GM12878 (cell line): ENCODE data around the gene BCAR3. TPM values are rescaled to one million over a fixed set of nuclear protein-coding genes. Genes with fewer than 3 reads are reported as not detected.

Experiments used
- ATAC-seq: fragments of 200-7000 bp; cut with Tn5 transposase; 3 replicates; pipeline ENCODE4 v1.9.1; 2020; ENCODE audit warnings: mild to moderate bottlenecking, moderate library complexity
- BruUV-seq: library from RNA; stranded (reverse); fragments of 400-500 nt; replicated peaks from 2 replicates; lab custom pipeline; 2021; lab: Mats Ljungman, UMichigan
- CTCF ChIA-PET: fragments of 300-600 bp; sonication (Branson Sonifier 250); formaldehyde crosslinking; extraction: SDS; loops from one replicate; lab custom pipeline; 2021; ENCODE audit warnings: inconsistent platforms; lab: Yijun Ruan, JAX
- POLR2A ChIA-PET: fragments of 350-600 bp; formaldehyde crosslinking; extraction: SDS; loops from one replicate; lab custom pipeline; 2021; ENCODE audit warnings: inconsistent platforms; lab: Charles Lee
- RAD21 ChIA-PET: fragments of 300-600 bp; sonication (Branson Sonifier 250); formaldehyde crosslinking; loops from one replicate; lab custom pipeline; 2023; ENCODE audit warnings: antibody characterized with exemption; ENCODE audit not compliant: unreplicated experiment; lab: Charles Lee
- SMC1A ChIA-PET: fragments of 300-600 bp; sonication (Branson Sonifier 250); formaldehyde crosslinking; loops from one replicate; lab custom pipeline; 2023; ENCODE audit not compliant: unreplicated experiment, uncharacterized antibody; lab: Charles Lee
- DNase-seq: peaks from one replicate; pipeline ENCODE4 v3.0.0-alpha.2; 2011; ENCODE audit warnings: low read depth, low spot score
- FAIRE-seq: peaks from 3 replicates; lab custom pipeline; 2011; peaks lifted over from hg19 to GRCh38; lab: Jason Lieb, UNC
- H2AFZ ChIP-seq: 2 replicates; pipeline ENCODE4 v1.6.0; 2011; ENCODE audit warnings: low read depth, low read length, control low read depth; ENCODE audit not compliant: control insufficient read depth
- H3K27ac ChIP-seq: 2 replicates; pipeline ENCODE4 v1.5.1; 2011; ENCODE audit warnings: control low read depth; ENCODE audit not compliant: control insufficient read depth, insufficient read depth
- H3K27me3 ChIP-seq, 2 experiments: replicated peaks in 1 of 2; 2 replicates each; pipeline versions ENCODE4 v1.6.0 to v1.6.1; 2011; ENCODE audit warnings: low read length in 1 of 2; ENCODE audit not compliant: control insufficient read depth in 2 of 2, insufficient read depth in 2 of 2
- H3K36me3 ChIP-seq, 2 experiments: 2 replicates each; pipeline ENCODE4 v1.5.1; 2011; ENCODE audit warnings: low read length in 1 of 2; ENCODE audit not compliant: control insufficient read depth in 2 of 2, insufficient read depth in 2 of 2
- H3K4me1 ChIP-seq: 2 replicates; pipeline ENCODE4 v1.6.1; 2011; ENCODE audit warnings: mild to moderate bottlenecking, low read length, moderate library complexity, mixed read lengths; ENCODE audit not compliant: control insufficient read depth, insufficient read depth
- H3K4me2 ChIP-seq: 2 replicates; pipeline ENCODE4 v1.6.0; 2011; ENCODE audit warnings: control low read depth; ENCODE audit not compliant: control insufficient read depth, insufficient read depth
- H3K4me3 ChIP-seq: fragments of 200-600 bp; sonication (generic); 2 replicates; pipeline ENCODE4 v1.5.1; 2016
- H3K79me2 ChIP-seq: 2 replicates; pipeline ENCODE4 v1.6.0; 2011; ENCODE audit warnings: low read length; ENCODE audit not compliant: control insufficient read depth, insufficient read depth
- H3K9ac ChIP-seq: 2 replicates; pipeline ENCODE4 v1.8.0; 2011; ENCODE audit warnings: low read length, control low read depth, mixed read lengths; ENCODE audit not compliant: control insufficient read depth, insufficient read depth
- H3K9me3 ChIP-seq: replicated peaks from 3 replicates; pipeline ENCODE4 v1.5.1; 2011; ENCODE audit warnings: mild to moderate bottlenecking, low read length; ENCODE audit not compliant: control insufficient read depth, insufficient read depth
- H4K20me1 ChIP-seq: 2 replicates; pipeline ENCODE4 v1.6.0; 2011; ENCODE audit not compliant: control insufficient read depth, insufficient read depth
- ATF3 ChIP-seq: IDR thresholded peaks from 2 replicates; pipeline ENCODE4 v1.6.1; 2011; ENCODE audit warnings: low read depth, mild to moderate bottlenecking, low read length, moderate library complexity, borderline replicate concordance; ENCODE audit errors: extremely low read depth
- BCLAF1 ChIP-seq: fragments of 450-650 bp; IDR thresholded peaks from 2 replicates; pipeline ENCODE4 v1.6.1; 2017; ENCODE audit warnings: antibody characterized with exemption, mild to moderate bottlenecking, moderate library complexity
- CTCF ChIP-seq, 3 experiments: IDR thresholded peaks in 2 of 3; conservative IDR thresholded peaks in 1 of 3; 2 replicates each; pipeline ENCODE4 v1.5.1; 2011; ENCODE audit warnings: low read depth in 3 of 3, low read length in 3 of 3, mild to moderate bottlenecking in 3 of 3, control low read depth in 2 of 3, moderate library complexity in 2 of 3, inconsistent platforms in 1 of 3, mixed read lengths in 1 of 3; ENCODE audit not compliant: control insufficient read depth in 2 of 3, insufficient read depth in 1 of 3; ENCODE audit errors: extremely low read depth in 1 of 3
- DPF2 ChIP-seq: fragments of 450-650 bp; IDR thresholded peaks from 2 replicates; pipeline ENCODE4 v1.6.1; 2017; ENCODE audit warnings: mild to moderate bottlenecking
- GABPA ChIP-seq: IDR thresholded peaks from 2 replicates; pipeline ENCODE4 v1.6.1; 2014; ENCODE audit warnings: antibody characterized with exemption, low read depth, mild to moderate bottlenecking, inconsistent platforms
- HCFC1 ChIP-seq: fragments of 150-350 bp; IDR thresholded peaks from 2 replicates; pipeline ENCODE4 v1.6.1; 2014; ENCODE audit warnings: low read length
- MLLT1 ChIP-seq: fragments of 450-650 bp; IDR thresholded peaks from 2 replicates; pipeline ENCODE4 v1.6.1; 2016; ENCODE audit warnings: mild to moderate bottlenecking
- NFXL1 ChIP-seq: fragments of 450-650 bp; IDR thresholded peaks from 2 replicates; pipeline ENCODE4 v1.6.1; 2017; ENCODE audit warnings: antibody characterized with exemption, mild to moderate bottlenecking, borderline replicate concordance
- NRF1 ChIP-seq: conservative IDR thresholded peaks from 2 replicates; pipeline ENCODE4 v1.6.1; 2011; ENCODE audit warnings: mild to moderate bottlenecking, low read depth, low read length, improper control_type of control experiment
- POLR2AphosphoS5 ChIP-seq: IDR thresholded peaks from 2 replicates; pipeline ENCODE4 v1.6.1; 2011; ENCODE audit warnings: mild to moderate bottlenecking, low read length, inconsistent platforms
- SIN3A ChIP-seq: IDR thresholded peaks from 2 replicates; pipeline ENCODE4 v1.6.1; 2012; ENCODE audit warnings: low read depth, low read length, improper control_type of control experiment
- SREBF2 ChIP-seq: IDR thresholded peaks from 2 replicates; pipeline ENCODE4 v1.6.1; 2012; ENCODE audit warnings: mild to moderate bottlenecking, low read length
- WRNIP1 ChIP-seq: IDR thresholded peaks from 2 replicates; pipeline ENCODE4 v1.6.1; 2011; ENCODE audit warnings: low read depth, low read length, improper control_type of control experiment, borderline replicate concordance
- ZBTB11 ChIP-seq: fragments of 450-650 bp; formaldehyde crosslinking; IDR thresholded peaks from 2 replicates; pipeline ENCODE4 v1.5.0; 2022; ENCODE audit warnings: mild to moderate bottlenecking, missing genetic modification characterization
- ZNF384 ChIP-seq: IDR thresholded peaks from 2 replicates; pipeline ENCODE4 v1.6.1; 2012; ENCODE audit warnings: low read depth, mild to moderate bottlenecking, low read length, improper control_type of control experiment, borderline replicate concordance
- WGBS: methylation state at CpG from one replicate; pipeline ENCODE4 v1.1.6; 2016; ENCODE audit warnings: low lambda C conversion rate; ENCODE audit not compliant: insufficient replicate concordance, insufficient coverage; ENCODE audit errors: missing lambda C conversion rate; 5-methylcytosine and 5-hydroxymethylcytosine counted together
- in situ Hi-C: fragments of 300-500 bp; cut with MboI; formaldehyde crosslinking; loops from 9 replicates; pipeline ENCODE4 v1.14.3; 2018; ENCODE audit warnings: mixed read lengths
- intact Hi-C: fragments of 100-400 bp; cut with micrococcal nuclease; formaldehyde crosslinking; loops from one replicate; pipeline ENCODE4 v1.14.2; 2022; ENCODE audit not compliant: unreplicated experiment
- polyA plus RNA-seq, 11 experiments: library from polyadenylated mRNA; depleted of rRNA in 4 of 11; unstranded in 6 of 11; stranded (reverse) in 5 of 11; fragments of >200 nt; fragmentation: Nextera tagmentation in 4 of 11; fragmentation: Illumina TruSeq in 1 of 11; extraction: Ambion mirVana in 4 of 11; extraction: Trizol in 1 of 11; gene quantifications; 1 replicate in 1 of 11; 2 replicates in 10 of 11; pipeline versions ENCODE4 v1.2.1 to v1.2.3, GENCODE V29; 2011 to 2016; ENCODE audit warnings: inconsistent platforms in 2 of 11, missing spikeins in 2 of 11, low read depth in 1 of 11
- total RNA-seq, 4 experiments: library from RNA; depleted of rRNA in 3 of 4; stranded (reverse); fragments of >200 nt in 3 of 4; fragmentation: Illumina TruSeq in 1 of 4; extraction: Trizol in 1 of 4; gene quantifications; 2 replicates each; pipeline versions ENCODE4 v1.2.1 to v1.2.3, GENCODE V29; 2013 to 2021

Gene BCAR3
- total and polyA plus RNA-seq, 10 of the 15 experiments (the other 5 are each of a cell fraction or from before 2014, with no cell fraction given): 1.3 to 6.6 (median 1.8) TPM

GRCh38 chr1:93598396-93598795 lies 83.2 kb downstream of the BCAR3 start:
- DNase-seq (no peak), FAIRE-seq (no peak), ATAC-seq (no peak)
- intact Hi-C loops (no loop called here), in situ Hi-C loops (no loop called here)
- peaks cover 0 to 2% of the 10 kb centered on the region in 2 experiments; a peak in 2 of 4 replicates for H3K27me3 ChIP-seq
- no peaks in the 10 kb centered on the region for H3K79me2 ChIP-seq
- no peaks in the 10 kb centered on the region for H3K4me1 ChIP-seq
- H4K20me1 ChIP-seq: peaks cover 8% of the 10 kb centered on the region
- RAD21 ChIA-PET: no interaction called here
- H3K4me3 ChIP-seq: no peak overlapping the region
- H2AFZ ChIP-seq: no peak overlapping the region
- no peak overlapping the region for H3K9ac ChIP-seq
- no peaks in the 10 kb centered on the region for H3K36me3 ChIP-seq
- H3K4me2 ChIP-seq: no peak overlapping the region
- WGBS: 76% methylated on average over 2 of the region's 2 CpGs
- H3K27ac ChIP-seq: no peak overlapping the region
- no TSS peak for BruUV-seq
- POLR2A ChIA-PET: no interaction called here
- CTCF ChIA-PET: interaction anchor here (1.2 to 2.1 kb wide), 2 partner anchors 15 to 20 kb away, joined by 3 to 6 read pairs; no protein-coding TSS in a partner anchor
- no peaks in the 10 kb centered on the region for H3K9me3 ChIP-seq
- SMC1A ChIA-PET: no interaction called here
- TF ChIP-seq SREBF2 (no peak), DPF2 (no peak), BCLAF1 (no peak), POLR2AphosphoS5 (no peak), WRNIP1 (no peak), ZNF384 (no peak), SIN3A (no peak), ATF3 (no peak), CTCF (IDR thresholded peaks at IDR 0.05 in 2 of 3, conservative IDR thresholded peaks at IDR 0.05 in 1 of 3; ENCODE audit: control insufficient read depth in 2 of 3, extremely low read depth in 1 of 3, insufficient read depth in 1 of 3, low read depth in 3 of 3, low read length in 3 of 3) (no peak), MLLT1 (no peak), ZBTB11 (CRISPR knock-in tag) (no peak), NRF1 (no peak), NFXL1 (no peak), HCFC1 (no peak), GABPA (no peak)
